Ovary (tissue), 9 donors: ENCODE measurements around the gene SAP30L. TPM values are rescaled to one million over a fixed set of nuclear protein-coding genes. Genes with fewer than 3 reads are reported as not detected.

ENCODE experiments used
- DNase-seq, 5 donors: peaks; one replicate each; pipeline ENCODE4 v3.0.0-alpha.2; 2019 to 2020
- H3K27ac ChIP-seq, 2 donors: fragments of 200-600 bp; one replicate each; pipeline versions ENCODE4 v1.5.1 to v1.8.0; 2019 to 2022
- H3K27me3 ChIP-seq: fragments of 200-600 bp; one replicate; pipeline ENCODE4 v1.8.0; 2022
- H3K36me3 ChIP-seq: fragments of 200-600 bp; sonication (generic); one replicate; pipeline ENCODE4 v1.5.1; 2019
- H3K4me1 ChIP-seq: one replicate; pipeline ENCODE4 v1.8.1; 2013; ENCODE audit warnings: mild to moderate bottlenecking, moderate library complexity; ENCODE audit not compliant: insufficient read depth
- H3K4me3 ChIP-seq: fragments of 200-600 bp; sonication (generic); one replicate; pipeline ENCODE4 v1.5.1; 2017
- H3K9me3 ChIP-seq, 2 donors: fragments of 200-600 bp in 1 of 2; sonication (generic) in 1 of 2; one replicate each; pipeline versions ENCODE4 v1.5.1 to v1.8.1; 2013 to 2019; ENCODE audit warnings: mild to moderate bottlenecking in 1 of 2, moderate library complexity in 1 of 2
- CTCF ChIP-seq, 3 donors: fragments of 450-650 bp in 2 of 3; fragments of 200-600 bp in 1 of 3; IDR thresholded peaks; one replicate each; pipeline versions ENCODE4 v1.5.1 to v1.8.0; 2016 to 2022; ENCODE audit warnings: antibody characterized with exemption in 3 of 3, mild to moderate bottlenecking in 1 of 3
- EP300 ChIP-seq: sonication (generic); formaldehyde crosslinking; IDR thresholded peaks from one replicate; pipeline ENCODE4 v1.6.1; 2017; ENCODE audit warnings: antibody characterized with exemption
- POLR2A ChIP-seq: fragments of 450-650 bp; IDR thresholded peaks from one replicate; pipeline ENCODE4 v1.6.1; 2017; ENCODE audit warnings: antibody characterized with exemption, mild to moderate bottlenecking, moderate library complexity
- WGBS, 3 donors: extraction: QIAGEN DNeasy Blood & Tissue Kit in 1 of 3; methylation state at CpG; one replicate each; pipeline versions ENCODE4 v1.1.5 to v1.1.7; 2013 to 2017; 5-methylcytosine and 5-hydroxymethylcytosine counted together
- intact Hi-C, 4 donors: fragments of 100-400 bp; cut with DNase I; formaldehyde crosslinking; loops; one replicate each; pipeline versions ENCODE4 v1.11.0 to v1.15.1; 2022 to 2023
- polyA plus RNA-seq, 2 donors: library from polyadenylated mRNA; stranded (reverse); fragments of 200-250 nt in 1 of 2; fragments of 350-450 nt in 1 of 2; fragmentation: Illumina TruSeq in 1 of 2; extraction: RNeasy Lipid Tissue Mini Kit (QIAGEN cat#74804) in 1 of 2; gene quantifications; one replicate each; pipeline ENCODE4 v1.2.3, GENCODE V29; 2013 to 2014
- total RNA-seq, 7 donors: library from RNA; depleted of rRNA in 2 of 7; stranded (reverse); fragments of >200 nt in 2 of 7; fragmentation: NEBNext Ultra II Directional in 3 of 7; extraction: Animal tissue kit (Norgen Biotek cat#: 25700) in 3 of 7; gene quantifications; one replicate each; pipeline versions ENCODE4 v1.1.0 to v1.2.4, GENCODE V29; 2016 to 2023
- donor health status: DM: no; HTN: no; CAD: no; lungs with moderate emphysema.
- donor health status: DM: no; HTN: no; CAD: no.
- donor health status: Bipolar disorder and iron deficiency.
- donor health status: DM: yes; HTN: yes; CAD: no.
- donor health status: DM: no; HTN: no; CAD: no.
- donor health status: DM: yes; HTN: yes; CAD: no.

SAP30L gene
- total and polyA plus RNA-seq, 9 donors: 18.7 to 63.1 (median 41.5) TPM

DNA sequence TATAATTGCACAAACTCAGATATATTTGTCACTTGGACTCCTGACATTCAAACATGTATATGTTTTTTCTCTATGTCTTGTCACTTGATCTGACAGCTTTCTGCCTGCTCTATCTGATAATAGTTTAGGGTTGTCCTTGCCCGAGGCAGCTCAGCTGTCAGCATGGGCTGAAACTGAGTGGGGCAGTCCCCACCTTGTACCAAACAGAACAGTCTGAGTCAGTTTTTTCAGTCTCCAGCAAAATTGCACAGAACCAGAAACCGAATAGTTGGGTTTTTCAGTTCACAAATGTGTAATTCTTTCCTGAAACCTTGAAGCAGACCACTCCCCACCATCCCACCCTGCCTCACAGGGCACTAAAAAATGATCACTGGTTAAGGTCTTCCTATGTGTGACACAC lies 41.7 kb downstream of the SAP30L start:
- no peak overlapping the region for H3K27ac ChIP-seq
- intact Hi-C loops: no loop called here
- 29 to 37% (median 30%) methylated on average over 2 of the region's 2 CpGs for WGBS, 3 donors
- no peak overlapping the region for H3K4me3 ChIP-seq
- TF ChIP-seq EP300: no peak
- no peak for TF ChIP-seq CTCF (IDR thresholded peaks at IDR 0.05)
- TF ChIP-seq POLR2A: no peak
- H3K4me1 ChIP-seq: no peaks in the 10 kb centered on the region
- peaks cover 10% of the 10 kb centered on the region for H3K27me3 ChIP-seq
- no peak for DNase-seq
- no peaks in the 10 kb centered on the region for H3K9me3 ChIP-seq
- H3K36me3 ChIP-seq: no peaks in the 10 kb centered on the region

DNA sequence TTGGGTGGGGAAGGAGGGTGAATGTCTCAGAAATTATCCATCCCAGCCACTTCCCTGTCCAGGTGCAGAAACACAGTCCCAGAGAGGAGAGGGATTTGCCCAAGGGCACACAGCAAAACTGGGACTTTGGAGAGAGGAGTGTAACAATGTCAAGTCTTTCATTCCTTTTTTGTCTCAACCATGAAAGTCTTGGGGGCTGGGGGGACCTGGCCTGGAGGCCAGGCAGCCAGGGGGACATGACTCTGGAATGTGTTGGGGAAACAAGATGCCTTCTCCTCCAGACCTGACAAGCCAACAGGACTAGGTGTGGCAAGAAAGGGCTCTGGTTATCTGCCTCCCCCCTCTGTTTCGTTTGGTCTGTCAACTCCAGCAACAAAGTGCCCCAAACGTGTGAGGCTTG lies 46.1 kb downstream of the SAP30L start:
- Histone ChIP-seq H3K27me3 (no peaks in the 10 kb centered on the region), H3K36me3 (no peaks in the 10 kb centered on the region), H3K9me3 (no peaks in the 10 kb centered on the region), H3K4me3 (no peak overlapping the region), H3K4me1 (no peaks in the 10 kb centered on the region), H3K27ac (no peak overlapping the region)
- DNase-seq: no peak
- intact Hi-C loops: no loop called here
- WGBS, 3 donors: 50 to 74% (median 69%) methylated on average over 2 of the region's 2 CpGs
- TF ChIP-seq POLR2A (no peak), EP300 (no peak), CTCF (IDR thresholded peaks at IDR 0.05) (no peak)

GRCh38 chr5:154493274-154493673 lies 47.5 kb downstream of the SAP30L start:
- 35 to 47% (median 44%) methylated on average over 29 of the region's 29 CpGs for WGBS, 3 donors

GRCh38 chr5:154494036-154494435 lies 48.2 kb downstream of the SAP30L start:
- H3K27me3 ChIP-seq: no peaks in the 10 kb centered on the region

More at GRCh38 chr5:154493274-154493673, 47.5 kb downstream of the SAP30L start:
- Histone ChIP-seq H3K27me3 (no peaks in the 10 kb centered on the region), H3K9me3 (no peaks in the 10 kb centered on the region), H3K36me3 (no peaks in the 10 kb centered on the region), H3K4me1 (no peaks in the 10 kb centered on the region), H3K4me3 (no peak overlapping the region), H3K27ac (no peak overlapping the region)
- TF ChIP-seq POLR2A: no peak
- TF ChIP-seq CTCF (IDR thresholded peaks at IDR 0.05): no peak
- TF ChIP-seq EP300: no peak
- DNase-seq: no peak
- intact Hi-C loops: no loop called here

More at GRCh38 chr5:154494036-154494435, 48.2 kb downstream of the SAP30L start:
- TF ChIP-seq EP300: no peak
- TF ChIP-seq CTCF (IDR thresholded peaks at IDR 0.05): no peak
- no peak for TF ChIP-seq POLR2A
- intact Hi-C loops: no loop called here
- no peak for DNase-seq
- Histone ChIP-seq H3K4me3 (no peak overlapping the region), H3K36me3 (no peaks in the 10 kb centered on the region), H3K27ac (no peak overlapping the region), H3K9me3 (no peaks in the 10 kb centered on the region), H3K4me1 (no peaks in the 10 kb centered on the region)
- 68 to 87% (median 75%) methylated on average over 4 of the region's 4 CpGs for WGBS, 3 donors
